GM12865 (cell line): ENCODE results near the gene ZBTB12.
"Not testable (repeated sequence)": the region's sequence is repeated elsewhere in the genome, so short reads cannot be mapped to it uniquely, and the experiment has no call there.

Experiments used
- DNase-seq: peaks from one replicate; pipeline ENCODE4 v3.0.0; 2010; ENCODE audit warnings: low read depth
- H3K4me3 ChIP-seq: 2 replicates; pipeline ENCODE4 v1.5.1; 2011; ENCODE audit warnings: mild to moderate bottlenecking, low read depth, low read length, control low read depth
- CTCF ChIP-seq: IDR thresholded peaks from 2 replicates; pipeline ENCODE4 v1.5.1; 2011; ENCODE audit warnings: low read length, control low read depth, low read depth, inconsistent platforms; ENCODE audit not compliant: insufficient read depth; ENCODE audit errors: missing control alignments

ZBTB12 gene

GRCh38 chr6:31920811-31921210 lies 18.9 kb upstream of the ZBTB12 start:
- no peak for DNase-seq
- no peak overlapping the region for H3K4me3 ChIP-seq
- no peak for TF ChIP-seq CTCF

GRCh38 chr6:31919624-31920303 lies 17.9 kb upstream of the ZBTB12 start:
- no peak for DNase-seq
- no peak overlapping the region for H3K4me3 ChIP-seq
- TF ChIP-seq CTCF: no peak

- TF ChIP-seq CTCF: no peak
- DNase-seq: no peak
- no peak overlapping the region for H3K4me3 ChIP-seq
Measured at GRCh38 chr6:31918069-31918720, 16.3 kb upstream of the ZBTB12 start.

- H3K4me3 ChIP-seq: no peak overlapping the region
- DNase-seq: no peak
- TF ChIP-seq CTCF: no peak
Measured at GRCh38 chr6:31915756-31916155, 13.9 kb upstream of the ZBTB12 start.

GRCh38 chr6:31915351-31915750 lies 13.5 kb upstream of the ZBTB12 start:
- no peak for TF ChIP-seq CTCF
- H3K4me3 ChIP-seq: no peak overlapping the region
- DNase-seq: no peak

- no peak overlapping the region for H3K4me3 ChIP-seq
- no peak for TF ChIP-seq CTCF
- DNase-seq: no peak
Measured at GRCh38 chr6:31911826-31912585, 10.1 kb upstream of the ZBTB12 start.

- not testable (repeated sequence) for DNase-seq, H3K4me3 ChIP-seq
Measured at GRCh38 chr6:31909298-31909697, 7.4 kb upstream of the ZBTB12 start.
